ENCODE results near the gene HOXD11.

HOXD11 gene

DNA sequence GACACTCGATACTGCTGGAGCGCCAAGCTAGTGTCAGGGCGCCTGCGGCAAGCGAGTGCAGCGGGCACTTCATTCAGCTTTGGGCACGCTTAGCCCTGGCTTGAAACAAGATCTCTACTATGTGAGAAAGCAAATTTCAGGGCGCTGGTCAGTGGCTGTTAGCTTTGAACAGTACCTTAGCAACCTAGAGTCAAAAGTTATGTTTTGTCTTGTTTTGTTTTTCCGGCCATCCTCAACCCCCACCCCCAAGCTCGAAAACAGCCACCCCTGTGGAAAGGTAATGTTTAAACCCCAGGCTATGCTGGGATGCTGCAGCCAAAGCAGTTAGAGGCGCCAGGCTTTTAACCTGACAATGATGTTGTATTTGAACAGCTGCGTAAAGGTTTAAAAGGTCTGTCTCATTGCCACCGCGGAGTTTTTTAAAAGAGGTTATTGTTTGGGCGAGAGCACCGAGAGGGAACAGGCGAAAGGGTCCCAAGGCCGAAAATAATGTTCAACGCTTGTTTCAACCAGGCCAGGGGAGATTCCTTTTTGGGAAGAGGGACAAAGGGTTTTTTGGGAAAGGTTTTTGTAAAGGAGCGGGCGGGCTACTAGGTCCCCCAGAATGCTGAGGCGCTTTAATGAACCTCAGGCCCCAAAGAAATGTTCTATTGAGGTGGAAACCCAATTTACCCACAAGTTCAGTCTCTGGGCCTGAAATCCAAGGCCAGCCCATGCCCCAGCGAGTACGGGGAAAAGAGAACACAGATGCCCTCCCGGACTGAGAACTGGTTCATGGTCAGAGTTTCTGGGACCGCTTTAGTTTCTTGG is 7.2 kb downstream of the HOXD11 start:
- no peak for TF ChIP-seq CTCF (IDR thresholded peaks at IDR 0.05; ENCODE audit: control insufficient read depth, insufficient read depth, low read depth, low read length, missing control alignments)
- DNase-seq (ENCODE audit: low read depth) = no peak
- no peak overlapping the region for H3K4me3 ChIP-seq (ENCODE audit: control insufficient read depth, low read depth, low read length)

GRCh38 chr2:176114930-176115625 is 8.0 kb downstream of the HOXD11 start:
- no peak for TF ChIP-seq CTCF (IDR thresholded peaks at IDR 0.05; ENCODE audit: control insufficient read depth, insufficient read depth, low read depth, low read length, missing control alignments)
- H3K4me3 ChIP-seq (ENCODE audit: control insufficient read depth, low read depth, low read length) = no peak overlapping the region
- DNase-seq (ENCODE audit: low read depth) = no peak

DNA sequence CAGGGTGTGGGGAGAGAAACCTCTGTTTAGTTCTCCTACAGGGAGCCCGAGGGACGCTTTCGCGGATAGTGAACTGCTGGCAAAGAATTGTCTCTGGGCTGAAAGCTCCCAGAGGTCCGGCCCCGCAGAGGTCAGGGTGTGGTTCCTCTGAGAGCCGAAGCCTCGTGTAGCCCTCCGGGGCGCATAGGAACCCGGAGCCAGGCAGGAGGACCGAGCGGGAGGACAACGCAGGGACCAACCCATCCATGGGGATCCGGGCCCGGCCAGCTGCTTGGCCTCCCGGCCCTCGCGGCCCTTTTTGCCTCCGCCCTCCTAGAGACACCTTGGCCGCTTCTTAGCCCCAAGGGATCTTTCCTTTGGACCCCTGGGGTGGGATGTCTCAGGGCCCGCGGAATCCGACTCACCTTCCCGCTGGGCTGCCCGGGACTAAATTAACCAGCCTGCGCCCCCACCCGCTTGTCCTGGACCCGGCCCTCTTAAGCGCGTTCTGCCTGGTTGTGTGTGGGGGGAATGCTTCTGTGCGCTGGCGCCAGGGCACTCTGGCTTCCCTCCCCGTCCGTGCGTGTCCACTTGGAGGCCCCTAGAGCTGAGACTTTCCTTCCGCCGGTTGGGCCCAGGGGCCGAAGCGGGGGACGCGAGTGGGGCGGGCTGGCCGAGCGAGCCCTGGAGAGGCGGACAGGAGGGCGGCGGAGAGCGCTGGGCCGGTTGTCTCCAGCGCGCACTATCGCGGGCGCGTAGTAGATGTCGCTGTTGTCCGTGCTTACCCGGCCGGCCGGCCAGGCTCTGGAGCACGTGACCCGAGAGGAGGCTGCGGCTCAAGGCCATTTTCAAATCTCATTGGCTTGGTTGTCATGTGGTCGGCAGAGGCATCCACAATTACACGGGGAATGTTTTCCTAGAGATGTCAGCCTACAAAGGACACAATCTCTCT is 9.1 kb downstream of the HOXD11 start, which contains the start of gene HOXD10:
HOXD10 (plus strand) TSS at position 896 of the 931 bp plus-strand sequence. CDS start 56 bp downstream, outside the sequence.
- H3K4me3 ChIP-seq (ENCODE audit: control insufficient read depth, low read depth, low read length) = no peak within 1 kb of the TSS
- no peak for DNase-seq (ENCODE audit: low read depth)
- TF ChIP-seq CTCF (IDR thresholded peaks at IDR 0.05; ENCODE audit: control insufficient read depth, insufficient read depth, low read depth, low read length, missing control alignments) = no peak

DNA sequence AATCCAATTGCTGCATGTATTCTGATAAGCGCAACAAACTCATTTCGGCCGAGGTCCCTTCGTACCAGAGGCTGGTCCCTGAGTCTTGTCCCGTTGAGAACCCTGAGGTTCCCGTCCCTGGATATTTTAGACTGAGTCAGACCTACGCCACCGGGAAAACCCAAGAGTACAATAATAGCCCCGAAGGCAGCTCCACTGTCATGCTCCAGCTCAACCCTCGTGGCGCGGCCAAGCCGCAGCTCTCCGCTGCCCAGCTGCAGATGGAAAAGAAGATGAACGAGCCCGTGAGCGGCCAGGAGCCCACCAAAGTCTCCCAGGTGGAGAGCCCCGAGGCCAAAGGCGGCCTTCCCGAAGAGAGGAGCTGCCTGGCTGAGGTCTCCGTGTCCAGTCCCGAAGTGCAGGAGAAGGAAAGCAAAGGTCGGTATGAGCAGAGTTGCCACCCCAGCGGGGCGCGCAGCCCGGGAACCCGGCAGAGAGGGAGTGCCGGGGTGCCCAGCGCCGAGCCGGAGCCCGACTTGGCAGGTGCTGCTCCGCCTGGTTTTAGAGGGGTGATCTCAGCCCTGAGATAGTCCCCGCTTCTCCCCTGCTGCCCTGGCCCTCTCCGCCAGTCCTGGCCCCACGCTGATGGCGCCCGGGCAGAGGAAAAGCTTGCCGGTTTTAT is 10.2 kb downstream of the HOXD11 start:
- no peak overlapping the region for H3K4me3 ChIP-seq (ENCODE audit: control insufficient read depth, low read depth, low read length)

DNA sequence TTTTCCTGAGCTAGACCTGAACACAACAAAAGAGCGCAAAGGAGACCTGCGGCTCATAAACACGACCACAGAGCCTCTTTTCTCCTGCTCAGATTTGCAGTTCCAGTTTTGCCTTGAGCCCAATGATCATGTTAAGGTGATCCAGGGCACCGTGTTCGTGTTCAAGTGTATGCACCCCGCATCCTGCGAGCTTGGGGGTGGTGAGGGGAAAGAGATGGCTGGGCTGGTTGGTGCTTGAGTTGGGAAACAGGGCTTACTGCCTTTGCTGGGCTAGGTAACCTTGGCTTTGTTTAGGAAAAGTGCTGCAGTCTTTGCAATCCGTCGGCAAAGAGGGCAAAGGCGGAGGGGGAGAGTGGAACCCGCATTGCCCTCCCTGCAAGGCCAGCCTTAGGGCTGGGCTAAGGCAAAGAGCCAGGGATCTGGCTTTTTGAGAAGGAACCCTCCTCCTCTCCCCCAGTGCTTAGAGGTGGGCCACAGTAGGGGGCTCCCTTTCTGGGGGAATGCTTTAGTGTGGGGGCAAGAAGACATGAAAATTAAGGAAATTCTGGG is 10.8 kb downstream of the HOXD11 start:
- no peak for TF ChIP-seq CTCF (IDR thresholded peaks at IDR 0.05; ENCODE audit: control insufficient read depth, insufficient read depth, low read depth, low read length, missing control alignments)
- DNase-seq (ENCODE audit: low read depth) = no peak
- H3K4me3 ChIP-seq (ENCODE audit: control insufficient read depth, low read depth, low read length) = no peak overlapping the region

More for the DNA sequence above, 10.2 kb downstream of the HOXD11 start:
- TF ChIP-seq CTCF (IDR thresholded peaks at IDR 0.05; ENCODE audit: control insufficient read depth, insufficient read depth, low read depth, low read length, missing control alignments) = no peak
- no peak for DNase-seq (ENCODE audit: low read depth)
